H1 (cell line): ENCODE results near the gene METTL22. TPM values are rescaled to one million over a fixed set of nuclear protein-coding genes. Genes with fewer than 3 reads are reported as not detected.

Source experiments
- CTCF ChIA-PET: fragments of 300-600 bp; sonication (Branson Sonifier 250); formaldehyde crosslinking; loops from one replicate; lab custom pipeline; 2021; ENCODE audit not compliant: partially characterized antibody; lab: Charles Lee
- POLR2A ChIA-PET: fragments of 300-600 bp; sonication (Branson Sonifier 250); formaldehyde crosslinking; loops from one replicate; lab custom pipeline; 2021; ENCODE audit warnings: inconsistent platforms; ENCODE audit not compliant: partially characterized antibody; lab: Charles Lee
- DNase-seq, 2 experiments: peaks; one replicate each; pipeline versions ENCODE4 v3.0.0 to v3.0.0-alpha.2; 2010 to 2022; ENCODE audit warnings: low spot score in 2 of 2, low read depth in 1 of 2, mixed read lengths in 1 of 2
- FAIRE-seq: peaks from 2 replicates; lab custom pipeline; 2011; peaks lifted over from hg19 to GRCh38; lab: Jason Lieb, UNC
- H2AFZ ChIP-seq: 2 replicates; pipeline ENCODE4 v1.8.1; 2012; ENCODE audit warnings: low read length, inconsistent platforms
- H2AK5ac ChIP-seq: 2 replicates; pipeline ENCODE4 v1.6.1; 2013; ENCODE audit warnings: low read depth, low read length
- H2BK120ac ChIP-seq: replicated peaks from 2 replicates; pipeline ENCODE3; 2013; ENCODE audit warnings: low read depth, low read length, inconsistent platforms
- H2BK12ac ChIP-seq: 2 replicates; pipeline ENCODE4 v1.6.1; 2013; ENCODE audit warnings: low read depth, low read length
- H2BK15ac ChIP-seq: 2 replicates; pipeline ENCODE4 v1.6.1; 2013; ENCODE audit warnings: low read length
- H2BK20ac ChIP-seq: 2 replicates; pipeline ENCODE4 v1.6.1; 2013; ENCODE audit warnings: low read length
- H2BK5ac ChIP-seq: 2 replicates; pipeline ENCODE4 v1.6.1; 2013; ENCODE audit warnings: low read depth, low read length
- H3K14ac ChIP-seq: 2 replicates; pipeline ENCODE4 v1.6.1; 2013; ENCODE audit warnings: inconsistent platforms; ENCODE audit not compliant: insufficient read length
- H3K18ac ChIP-seq: 2 replicates; pipeline ENCODE4 v1.6.1; 2013; ENCODE audit warnings: low read length; ENCODE audit errors: extremely low read depth
- H3K23ac ChIP-seq: 2 replicates; pipeline ENCODE4 v1.6.1; 2013; ENCODE audit warnings: inconsistent platforms; ENCODE audit not compliant: insufficient read length
- H3K23me2 ChIP-seq: 2 replicates; pipeline ENCODE4 v1.6.1; 2013; ENCODE audit warnings: low read depth, low read length
- H3K27ac ChIP-seq: 2 replicates; pipeline ENCODE4 v1.6.1; 2011; ENCODE audit warnings: low read depth, low read length, inconsistent platforms
- H3K27me3 ChIP-seq, 4 experiments: replicated peaks in 1 of 4; 1 replicate in 1 of 4; 2 replicates in 3 of 4; pipeline versions ENCODE4 v1.6.1 to v1.8.1; 2011 to 2013; ENCODE audit warnings: low read length in 3 of 4, mild to moderate bottlenecking in 3 of 4, inconsistent platforms in 2 of 4, mixed read lengths in 2 of 4, moderate library complexity in 1 of 4; ENCODE audit not compliant: control insufficient read depth in 3 of 4, insufficient read depth in 3 of 4; ENCODE audit errors: extremely low read depth in 1 of 4
- H3K36me3 ChIP-seq, 4 experiments: 2 replicates each; pipeline versions ENCODE4 v1.6.1 to v1.8.1; 2011 to 2013; ENCODE audit warnings: mild to moderate bottlenecking in 4 of 4, low read length in 3 of 4, moderate library complexity in 2 of 4, control low read depth in 1 of 4, inconsistent platforms in 1 of 4; ENCODE audit not compliant: insufficient read depth in 4 of 4, control insufficient read depth in 2 of 4
- H3K4ac ChIP-seq: replicated peaks from 2 replicates; pipeline ENCODE3; 2013; ENCODE audit warnings: low read length, low read depth, mixed read lengths, inconsistent platforms; ENCODE audit not compliant: insufficient read length
- H3K4me1 ChIP-seq, 4 experiments: replicated peaks in 1 of 4; 1 replicate in 1 of 4; 2 replicates in 3 of 4; pipeline versions ENCODE4 v1.6.1 to v1.8.1; 2011 to 2013; ENCODE audit warnings: low read length in 3 of 4, inconsistent platforms in 2 of 4, mixed read lengths in 1 of 4; ENCODE audit not compliant: insufficient read depth in 4 of 4, control insufficient read depth in 3 of 4
- H3K4me2 ChIP-seq, 2 experiments: 2 replicates each; pipeline versions ENCODE4 v1.6.1 to v1.8.1; 2011 to 2013; ENCODE audit warnings: low read depth in 2 of 2, low read length in 2 of 2, control low read depth in 1 of 2, inconsistent platforms in 1 of 2, mild to moderate bottlenecking in 1 of 2; ENCODE audit not compliant: insufficient read depth in 1 of 2
- H3K4me3 ChIP-seq, 4 experiments: fragments of 200-600, 300-600 bp in 1 of 4; sonication (generic), shearing (Covaris generic), sonication (Bioruptor Twin) in 1 of 4; 2 replicates each; pipeline versions ENCODE4 v1.5.1 to v1.8.1; 2011 to 2016; ENCODE audit warnings: low read length in 4 of 4, low read depth in 3 of 4, control low read depth in 2 of 4, inconsistent platforms in 2 of 4, mild to moderate bottlenecking in 2 of 4, mixed read lengths in 1 of 4, moderate library complexity in 1 of 4; ENCODE audit not compliant: insufficient read depth in 2 of 4; ENCODE audit errors: extremely low read depth in 1 of 4
- H3K56ac ChIP-seq: replicated peaks from 2 replicates; pipeline ENCODE3; 2013; ENCODE audit warnings: low read depth, mild to moderate bottlenecking, mixed read lengths, low read length, inconsistent platforms; ENCODE audit not compliant: insufficient read length
- H3K79me1 ChIP-seq: 2 replicates; pipeline ENCODE4 v1.6.1; 2013; ENCODE audit warnings: low read depth, low read length, control low read depth
- H3K79me2 ChIP-seq, 2 experiments: 2 replicates each; pipeline versions ENCODE4 v1.6.1 to v1.8.1; 2012 to 2013; ENCODE audit warnings: low read length in 2 of 2, mild to moderate bottlenecking in 2 of 2, inconsistent platforms in 1 of 2; ENCODE audit not compliant: insufficient read depth in 2 of 2, control insufficient read depth in 1 of 2
- H3K9ac ChIP-seq, 4 experiments: replicated peaks in 1 of 4; 1 replicate in 1 of 4; 2 replicates in 3 of 4; pipeline versions ENCODE4 v1.6.1 to v1.8.1; 2011 to 2013; ENCODE audit warnings: low read depth in 3 of 4, low read length in 3 of 4, control low read depth in 2 of 4, mild to moderate bottlenecking in 2 of 4, moderate library complexity in 2 of 4, inconsistent platforms in 1 of 4; ENCODE audit errors: extremely low read depth in 1 of 4
- H3K9me3 ChIP-seq, 2 experiments: 2 replicates each; pipeline versions ENCODE4 v1.6.1 to v1.8.1; 2012 to 2013; ENCODE audit warnings: mild to moderate bottlenecking in 2 of 2, moderate library complexity in 2 of 2, control low read depth in 1 of 2, inconsistent platforms in 1 of 2, low read depth in 1 of 2, low read length in 1 of 2, mixed read lengths in 1 of 2; ENCODE audit not compliant: insufficient read depth in 2 of 2
- H4K20me1 ChIP-seq, 2 experiments: replicated peaks in 1 of 2; 2 replicates each; pipeline versions ENCODE3 to v1.8.1; 2011 to 2013; ENCODE audit warnings: inconsistent platforms in 2 of 2, low read length in 2 of 2, mild to moderate bottlenecking in 1 of 2; ENCODE audit not compliant: insufficient read depth in 2 of 2, control insufficient read depth in 1 of 2
- H4K5ac ChIP-seq: 2 replicates; pipeline ENCODE4 v1.6.1; 2013; ENCODE audit warnings: low read length, low read depth, mixed read lengths, inconsistent platforms; ENCODE audit not compliant: insufficient read length
- H4K8ac ChIP-seq: 2 replicates; pipeline ENCODE4 v1.8.0; 2013; ENCODE audit warnings: mild to moderate bottlenecking, moderate library complexity, low read length, inconsistent platforms; ENCODE audit not compliant: insufficient read depth; ENCODE audit errors: extremely low read depth
- H4K91ac ChIP-seq: replicated peaks from 2 replicates; pipeline ENCODE3; 2013; ENCODE audit warnings: low read length, mixed read lengths, inconsistent platforms; ENCODE audit not compliant: insufficient read length
- ASH2L ChIP-seq: fragments of 200-600, 300-600 bp; sonication (generic); IDR thresholded peaks from one replicate; pipeline ENCODE4 v1.7.1; 2017; ENCODE audit warnings: low read length
- EP300 ChIP-seq, 2 experiments: IDR thresholded peaks; 1 replicate in 1 of 2; 2 replicates in 1 of 2; pipeline ENCODE4 v1.6.1; 2011 to 2012; ENCODE audit warnings: low read depth in 2 of 2, low read length in 2 of 2, mild to moderate bottlenecking in 2 of 2, borderline replicate concordance in 1 of 2, inconsistent platforms in 1 of 2, moderate library complexity in 1 of 2
- JUN ChIP-seq: IDR thresholded peaks from 2 replicates; pipeline ENCODE4 v1.6.1; 2011; ENCODE audit warnings: low read depth, mild to moderate bottlenecking, improper control_type of control experiment, low read length
- NRF1 ChIP-seq: IDR thresholded peaks from 2 replicates; pipeline ENCODE4 v1.6.1; 2011; ENCODE audit warnings: mild to moderate bottlenecking, low read depth, low read length, improper control_type of control experiment
- TCF12 ChIP-seq: IDR thresholded peaks from 2 replicates; pipeline ENCODE4 v1.6.1; 2011; ENCODE audit warnings: low read depth, mild to moderate bottlenecking, low read length
- ZNF274 ChIP-seq: IDR thresholded peaks from 2 replicates; pipeline ENCODE4 v1.7.0; 2012; ENCODE audit warnings: low read length, borderline replicate concordance; ENCODE audit errors: extremely low read depth
- WGBS, 2 experiments: shearing (Covaris generic) in 1 of 2; methylation state at CpG; one replicate each; pipeline versions ENCODE4 v1.1.6 to v1.1.7; 2013 to 2015; ENCODE audit warnings: low lambda C conversion rate in 2 of 2, mixed read lengths in 2 of 2, inconsistent platforms in 1 of 2, low coverage in 1 of 2, missing lambda C conversion rate in 1 of 2; ENCODE audit not compliant: insufficient replicate concordance in 2 of 2, insufficient coverage in 1 of 2, insufficient read length in 1 of 2; ENCODE audit errors: extremely low coverage in 1 of 2, missing lambda C conversion rate in 1 of 2; 5-methylcytosine and 5-hydroxymethylcytosine counted together
- polyA plus RNA-seq, 7 experiments: library from polyadenylated mRNA; depleted of rRNA in 3 of 7; stranded (reverse) in 5 of 7; unstranded in 2 of 7; fragments of >200 nt in 5 of 7; fragments of 200-250 nt in 2 of 7; gene quantifications; 1 replicate in 5 of 7; 2 replicates in 1 of 7; 4 replicates in 1 of 7; pipeline versions ENCODE4 v1.2.1 to v1.2.3, GENCODE V29; 2011 to 2013; ENCODE audit warnings: missing spikeins in 2 of 7, mixed read lengths in 2 of 7
- total RNA-seq: library from RNA; stranded (reverse); fragmentation: NEBNext Ultra II Directional; extraction: Animal tissue kit (Norgen Biotek cat#: 25700); gene quantifications from 2 replicates; pipeline ENCODE4 v1.2.1, GENCODE V29; 2021

The METTL22 gene
- total and polyA plus RNA-seq, 2 of the 8 experiments (the other 6 are each of a cell fraction or from before 2014, with no cell fraction given) = 56.7 to 85.2 TPM

DNA sequence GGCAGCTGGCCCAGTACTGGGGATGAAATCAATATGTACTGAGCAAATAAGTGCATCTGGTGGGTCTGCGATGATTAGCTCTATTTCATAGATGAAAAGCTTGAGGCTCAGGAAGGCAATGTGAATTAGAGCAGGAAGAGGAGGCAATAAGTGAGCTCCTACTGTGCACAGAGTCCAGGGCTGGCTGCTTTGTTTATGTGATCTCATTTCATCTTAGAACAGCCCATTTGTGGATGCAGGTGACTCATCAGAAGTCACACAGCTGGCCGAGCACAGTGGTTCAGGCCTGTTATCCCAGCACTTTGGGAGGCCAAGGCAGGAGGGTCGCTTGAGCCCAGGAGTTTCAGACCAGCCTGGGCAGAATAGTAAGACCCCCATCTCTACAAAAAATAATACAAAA is 38.3 kb upstream of the METTL22 start:
- H4K5ac ChIP-seq = no peak overlapping the region
- no peak overlapping the region for H3K4me3 ChIP-seq
- POLR2A ChIA-PET = interaction anchor here (0.8 to 2.9 kb wide), 5 partner anchors 11 to 70 kb away, joined by 4 to 12 read pairs (median 4); partner anchors contain the start of gene METTL22
- H2BK5ac ChIP-seq = no peak overlapping the region
- H3K14ac ChIP-seq = no peak overlapping the region
- no peaks in the 10 kb centered on the region; a peak in 1 of 8 replicates for H3K36me3 ChIP-seq
- H3K27ac ChIP-seq = no peak overlapping the region
- no peak for TF ChIP-seq ZNF274
- TF ChIP-seq NRF1 = no peak
- no peak for TF ChIP-seq TCF12
- no peak for TF ChIP-seq ASH2L
- no peak for TF ChIP-seq JUN
- TF ChIP-seq EP300 (IDR thresholded peaks at IDR 0.05; ENCODE audit: borderline replicate concordance in 1 of 2, low read depth in 2 of 2, low read length in 2 of 2) = no peak
- H2BK12ac ChIP-seq = no peak overlapping the region
- H3K4me2 ChIP-seq = no peak overlapping the region
- no peak overlapping the region for H3K4ac ChIP-seq
- no peak overlapping the region for H4K91ac ChIP-seq
- 88% methylated on average over 3 of the region's 3 CpGs; no CpG with 5 or more reads in 1 of the 2 experiments for WGBS, 2 experiments
- no peaks in the 10 kb centered on the region for H3K9me3 ChIP-seq
- H4K20me1 ChIP-seq = no peaks in the 10 kb centered on the region
- FAIRE-seq (no peak), DNase-seq (no peak)
- no peak overlapping the region for H2BK20ac ChIP-seq
- H3K23ac ChIP-seq = no peak overlapping the region
- no peak overlapping the region for H2BK15ac ChIP-seq
- CTCF ChIA-PET = interaction anchor here (1.3 to 12.4 kb wide), 7 partner anchors 13 to 201 kb away, joined by 3 to 162 read pairs (median 5); no protein-coding TSS in a partner anchor
- no peak overlapping the region for H2AFZ ChIP-seq
- H3K79me2 ChIP-seq = no peaks in the 10 kb centered on the region
- no peak overlapping the region for H4K8ac ChIP-seq
- no peak overlapping the region for H2BK120ac ChIP-seq
- no peaks in the 10 kb centered on the region for H3K79me1 ChIP-seq
- H2AK5ac ChIP-seq = no peak overlapping the region
- H3K18ac ChIP-seq = no peak overlapping the region
- peaks cover 0 to 3% (median 0%) of the 10 kb centered on the region in 4 experiments; a peak in 2 of 7 replicates for H3K27me3 ChIP-seq
- H3K4me1 ChIP-seq = peaks cover 0 to 3% (median 0%) of the 10 kb centered on the region in 4 experiments; a peak in 2 of 7 replicates
- no peak overlapping the region for H3K9ac ChIP-seq
- no peak overlapping the region for H3K56ac ChIP-seq
- no peaks in the 10 kb centered on the region for H3K23me2 ChIP-seq
